Pancreas (tissue), 10 donors: ENCODE data around the gene GALM. TPM values are rescaled to one million over a fixed set of nuclear protein-coding genes. Genes with fewer than 3 reads are reported as not detected.

ENCODE experiments used
- ATAC-seq, 4 donors: fragments of 200-7000 bp; cut with Tn5 transposase; one replicate each; pipeline versions ENCODE4 v1.8.0 to v1.9.1; 2020; ENCODE audit warnings: mild to moderate bottlenecking in 4 of 4, moderate library complexity in 4 of 4
- DNase-seq, 6 donors: peaks; one replicate each; pipeline ENCODE4 v3.0.0-alpha.2; 2020
- FAIRE-seq: peaks from 2 replicates; lab custom pipeline; 2012; peaks lifted over from hg19 to GRCh38; lab: Jason Lieb, UNC
- H3K27ac ChIP-seq, 4 donors: fragments of 200-600 bp; sonication (generic); 1 replicate in 3 of 4; 2 replicates in 1 of 4; pipeline versions ENCODE4 v1.5.0 to v1.8.0; 2020
- H3K27me3 ChIP-seq, 4 donors: fragments of 200-600 bp; one replicate each; pipeline ENCODE4 v1.8.0; 2021
- H3K36me3 ChIP-seq, 3 donors: fragments of 200-600 bp; sonication (generic) in 1 of 3; one replicate each; pipeline versions ENCODE4 v1.5.0 to v1.8.0; 2020 to 2021
- H3K4me1 ChIP-seq, 3 donors: fragments of 200-600 bp; one replicate each; pipeline ENCODE4 v1.8.0; 2021
- H3K4me3 ChIP-seq, 4 donors: fragments of 200-600 bp; sonication (generic) in 2 of 4; one replicate each; pipeline versions ENCODE4 v1.5.0 to v1.8.0; 2020 to 2021
- H3K9me3 ChIP-seq, 4 donors: fragments of 200-600 bp; one replicate each; pipeline ENCODE4 v1.8.0; 2021
- CTCF ChIP-seq, 4 donors: fragments of 200-600 bp; sonication (generic) in 3 of 4; IDR thresholded peaks; one replicate each; pipeline versions ENCODE4 v1.5.0 to v1.8.0; 2021; ENCODE audit warnings: antibody characterized with exemption in 4 of 4
- WGBS, 2 donors: extraction: QIAGEN DNeasy Blood & Tissue Kit; methylation state at CpG; one replicate each; pipeline ENCODE4 v1.1.7; 2013; 5-methylcytosine and 5-hydroxymethylcytosine counted together
- intact Hi-C, 3 donors: fragments of 100-400 bp; cut with DNase I; formaldehyde crosslinking; loops; one replicate each; pipeline versions ENCODE4 v1.11.1 to v1.14.2; 2022
- polyA plus RNA-seq, 2 donors: library from polyadenylated mRNA; stranded (reverse); fragments of 200-250 nt; gene quantifications; one replicate each; pipeline ENCODE4 v1.2.3, GENCODE V29; 2013
- total RNA-seq, 6 donors: library from RNA; stranded (reverse); fragmentation: NEBNext Ultra II Directional in 4 of 6; extraction: Animal tissue kit (Norgen Biotek cat#: 25700) in 4 of 6; gene quantifications; one replicate each; pipeline versions ENCODE4 v1.2.1 to v1.2.4, GENCODE V29; 2021 to 2023
- donor health status: healthy with polysubstance abuse.
- donor health status: DM: no; HTN: no; CAD: no; lungs with moderate emphysema.
- donor health status: DM: no; HTN: no; CAD: no.
- donor health status: control.
- donor health status: control.
- donor health status: Bipolar disorder and iron deficiency.
- donor health status: DM: yes; HTN: yes; CAD: no.
- donor health status: DM: no; HTN: no; CAD: no.
- donor health status: DM: no; HTN: no; CAD: no.
- donor health status: DM: yes; HTN: yes; CAD: no.

Gene GALM
- total and polyA plus RNA-seq, 8 donors = 5.4 to 10.9 (median 7.4) TPM

GRCh38 chr2:38692636-38693318 is 26.9 kb downstream of the GALM start:
- ATAC-seq (peak; percentile 94 to 95 (median 95)), FAIRE-seq (no peak)

GRCh38 chr2:38697116-38697840 is 31.4 kb downstream of the GALM start:
- Histone ChIP-seq H3K27ac (peak overlapping the region in 2 of 4 donors; percentile 28 to 51), H3K27me3 (no peaks in the 10 kb centered on the region), H3K4me1 (peaks cover 11 to 31% (median 21%) of the 10 kb centered on the region in 3 donors), H3K36me3 (no peaks in the 10 kb centered on the region), H3K9me3 (no peaks in the 10 kb centered on the region), H3K4me3 (no peak overlapping the region)
- FAIRE-seq (peak; percentile 5), ATAC-seq (peak in 3 of 4 donors; percentile 24 to 50 (median 26)), DNase-seq (peak in 4 of 6 donors; percentile 48 to 68 (median 60))
- WGBS, 2 donors = 38 to 39% methylated on average over 8 of the region's 8 CpGs
- intact Hi-C loops = no loop called here
- TF ChIP-seq CTCF (IDR thresholded peaks at IDR 0.05) = no peak

More at GRCh38 chr2:38692636-38693318, 26.9 kb downstream of the GALM start:
- intact Hi-C loops = no loop called here
- no peaks in the 10 kb centered on the region for H3K9me3 ChIP-seq
- WGBS, 2 donors = 29 to 30% methylated on average over 8 of the region's 8 CpGs
- H3K27me3 ChIP-seq = no peaks in the 10 kb centered on the region
- no peaks in the 10 kb centered on the region for H3K36me3 ChIP-seq
- peaks cover 31 to 55% (median 50%) of the 10 kb centered on the region in 3 donors for H3K4me1 ChIP-seq
- peak overlapping the region in 3 of 4 donors; percentile 20 to 74 (median 71) for H3K27ac ChIP-seq
- H3K4me3 ChIP-seq = no peak overlapping the region
- no peak for TF ChIP-seq CTCF (IDR thresholded peaks at IDR 0.05)
- peak; percentile 77 to 92 (median 88) for DNase-seq

- TF ChIP-seq CTCF (IDR thresholded peaks at IDR 0.05) = no peak
- Histone ChIP-seq H3K4me3 (no peak overlapping the region), H3K9me3 (no peaks in the 10 kb centered on the region), H3K4me1 (peaks cover 2 to 18% (median 13%) of the 10 kb centered on the region in 3 donors), H3K27ac (no peak overlapping the region), H3K36me3 (no peaks in the 10 kb centered on the region), H3K27me3 (no peaks in the 10 kb centered on the region)
- 93 to 95% methylated on average over 5 of the region's 5 CpGs for WGBS, 2 donors
- no peak for ATAC-seq
- no peak for DNase-seq
- intact Hi-C loops = no loop called here
- no peak for FAIRE-seq
These were observed 32.6 kb downstream of the GALM start for GRCh38 chr2:38698467-38699003.

GRCh38 chr2:38700113-38700785 is 34.3 kb downstream of the GALM start:
- H3K27me3 ChIP-seq = no peaks in the 10 kb centered on the region
- 63 to 68% methylated on average over 9 of the region's 9 CpGs for WGBS, 2 donors
- H3K36me3 ChIP-seq = no peaks in the 10 kb centered on the region
- no peaks in the 10 kb centered on the region for H3K9me3 ChIP-seq
- H3K4me1 ChIP-seq = peaks cover 0 to 14% (median 4%) of the 10 kb centered on the region in 3 donors
- TF ChIP-seq CTCF (IDR thresholded peaks at IDR 0.05) = no peak
- peak in 2 of 4 donors; percentile 66 to 70 for ATAC-seq
- H3K4me3 ChIP-seq = no peak overlapping the region
- no peak for FAIRE-seq
- intact Hi-C loops = no loop called here
- no peak overlapping the region for H3K27ac ChIP-seq
- no peak for DNase-seq
